Stromal cell of bone marrow (primary cell): ENCODE data around the gene C2orf69.
"Not testable (repeated sequence)": the region's sequence is repeated elsewhere in the genome, so short reads cannot be mapped to it uniquely, and the experiment has no call there.

Source experiments
- DNase-seq: peaks from one replicate; pipeline ENCODE4 v3.0.0-alpha.2; 2012; ENCODE audit warnings: low read depth

C2orf69 gene, protein sequence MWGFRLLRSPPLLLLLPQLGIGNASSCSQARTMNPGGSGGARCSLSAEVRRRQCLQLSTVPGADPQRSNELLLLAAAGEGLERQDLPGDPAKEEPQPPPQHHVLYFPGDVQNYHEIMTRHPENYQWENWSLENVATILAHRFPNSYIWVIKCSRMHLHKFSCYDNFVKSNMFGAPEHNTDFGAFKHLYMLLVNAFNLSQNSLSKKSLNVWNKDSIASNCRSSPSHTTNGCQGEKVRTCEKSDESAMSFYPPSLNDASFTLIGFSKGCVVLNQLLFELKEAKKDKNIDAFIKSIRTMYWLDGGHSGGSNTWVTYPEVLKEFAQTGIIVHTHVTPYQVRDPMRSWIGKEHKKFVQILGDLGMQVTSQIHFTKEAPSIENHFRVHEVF

DNA sequence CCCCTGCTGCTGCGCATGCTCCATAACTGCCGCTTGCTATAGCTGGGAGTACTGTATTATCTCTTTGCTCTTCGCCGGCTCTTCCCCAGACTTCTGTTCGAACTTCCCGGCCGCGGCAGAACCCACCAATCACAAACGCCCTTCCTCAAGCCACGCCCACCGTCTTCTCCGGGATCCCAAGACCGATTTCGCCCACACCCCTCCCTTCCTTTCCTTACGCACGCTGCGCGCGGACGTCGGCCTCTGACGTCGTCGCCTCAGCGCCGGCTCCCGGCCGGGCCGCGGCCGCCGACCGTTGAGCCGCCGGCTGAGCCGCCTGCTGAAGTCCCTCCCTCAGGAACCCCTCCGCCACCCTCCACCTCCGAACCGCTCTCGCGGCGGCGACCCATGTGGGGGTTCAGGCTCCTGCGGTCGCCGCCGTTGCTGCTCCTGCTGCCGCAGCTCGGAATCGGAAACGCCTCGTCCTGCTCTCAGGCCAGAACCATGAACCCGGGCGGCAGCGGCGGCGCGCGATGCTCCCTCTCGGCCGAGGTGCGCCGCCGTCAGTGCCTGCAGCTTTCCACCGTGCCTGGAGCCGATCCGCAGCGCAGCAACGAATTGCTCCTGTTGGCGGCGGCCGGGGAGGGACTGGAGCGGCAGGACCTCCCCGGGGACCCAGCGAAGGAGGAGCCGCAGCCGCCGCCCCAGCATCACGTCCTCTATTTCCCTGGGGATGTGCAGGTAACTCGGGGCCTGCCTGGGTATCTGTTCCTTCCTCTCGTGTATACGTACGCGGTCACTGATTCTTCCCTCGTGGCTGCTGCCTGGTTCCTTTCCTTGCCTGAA, at the start of gene C2orf69:
Gene C2orf69 (plus strand): TSS at position 242 of the 825 bp plus-strand sequence. CDS start 146 bp downstream, at position 388.
- peak; percentile 91 for DNase-seq

DNA sequence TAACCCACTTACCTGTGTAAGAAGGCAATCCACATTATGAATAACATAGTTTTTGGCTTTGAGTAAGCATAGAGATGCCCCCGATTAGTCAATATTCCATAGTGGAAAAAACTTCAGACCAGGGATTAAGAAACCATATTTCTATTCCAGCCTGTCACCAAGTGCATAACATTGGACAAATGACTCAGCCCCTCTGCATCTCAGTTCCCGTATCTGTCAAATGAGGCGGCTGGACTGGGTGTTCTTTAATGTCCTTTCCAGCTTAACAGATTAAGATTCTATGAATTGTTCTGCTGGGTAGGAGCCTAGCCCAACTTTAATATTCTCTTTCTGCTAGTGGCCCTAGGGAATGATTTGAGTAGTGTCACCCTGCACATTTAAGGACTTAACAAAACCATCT, 48.3 kb upstream of the C2orf69 start:
- peak; percentile 9 for DNase-seq

DNA sequence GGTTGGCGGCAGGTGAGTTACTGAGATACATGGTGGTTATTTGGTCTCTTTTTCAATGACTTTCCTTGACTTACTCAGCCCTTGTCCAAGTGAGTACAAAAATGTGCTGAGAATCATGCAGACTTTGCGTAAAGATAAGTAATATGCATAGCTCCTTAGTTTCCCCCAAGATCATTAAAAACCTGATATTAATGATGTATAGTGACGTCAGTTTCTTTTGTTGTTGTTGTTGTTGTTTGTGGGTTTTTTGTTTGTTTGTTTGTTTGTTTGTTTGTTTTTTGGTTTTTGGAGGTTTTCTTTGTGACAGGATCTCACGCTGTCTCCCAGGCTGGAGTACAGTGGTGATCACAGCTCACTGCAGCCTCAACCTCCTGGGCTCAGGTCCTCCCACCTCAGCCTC, 45.2 kb upstream of the C2orf69 start:
- DNase-seq = no peak

DNA sequence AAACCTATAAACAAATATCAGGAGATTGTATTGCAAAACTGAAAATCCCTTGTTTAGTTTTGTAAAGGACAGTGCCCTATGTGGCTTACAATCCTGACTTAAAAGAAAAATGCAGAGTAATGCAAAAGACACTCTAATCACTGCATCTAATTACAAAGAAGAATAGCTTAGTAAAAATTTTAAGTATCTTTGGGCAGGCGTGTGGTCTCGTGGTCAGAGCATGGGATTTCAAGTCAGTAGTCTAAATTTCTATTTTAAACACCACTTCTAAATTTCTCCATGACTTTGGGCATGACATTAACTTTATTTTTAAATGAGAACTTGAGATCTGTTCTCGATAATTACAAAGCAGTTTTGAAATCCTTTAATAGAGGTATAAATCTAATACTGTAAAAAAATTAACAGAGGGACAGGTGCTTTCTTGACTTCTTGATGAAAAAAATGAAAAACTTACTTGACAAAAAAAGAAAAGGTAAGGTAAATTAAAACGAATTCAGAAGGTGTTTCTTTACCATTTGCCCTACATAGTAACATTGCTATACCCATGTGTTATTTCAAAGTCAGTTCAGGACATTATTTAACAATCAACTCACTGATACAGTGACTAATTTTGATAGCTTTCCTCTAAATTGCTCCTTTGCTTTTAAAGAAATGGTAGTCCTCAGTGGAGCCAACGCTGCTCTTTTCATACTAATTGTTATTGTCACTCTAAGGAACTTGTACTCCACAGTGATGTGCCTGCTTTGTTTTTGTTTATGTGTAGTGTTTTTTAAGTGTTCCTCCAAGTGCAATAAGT, 42.5 kb upstream of the C2orf69 start:
- no peak for DNase-seq

DNA sequence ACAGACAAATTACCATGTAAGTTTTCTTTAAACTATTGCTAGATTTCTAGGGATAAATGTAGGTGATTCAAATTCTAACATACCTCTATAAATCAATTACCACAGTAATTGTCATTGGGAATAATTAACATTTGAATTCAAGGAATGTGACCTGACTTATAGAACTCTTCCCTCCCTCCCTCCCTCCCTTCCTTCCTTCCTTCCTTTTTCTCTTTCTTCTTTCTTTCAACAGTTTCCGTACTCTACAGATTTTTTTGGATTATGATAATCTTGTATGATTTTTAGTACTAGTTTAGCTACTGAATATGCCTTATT, 41.9 kb upstream of the C2orf69 start:
- DNase-seq = no peak

DNA sequence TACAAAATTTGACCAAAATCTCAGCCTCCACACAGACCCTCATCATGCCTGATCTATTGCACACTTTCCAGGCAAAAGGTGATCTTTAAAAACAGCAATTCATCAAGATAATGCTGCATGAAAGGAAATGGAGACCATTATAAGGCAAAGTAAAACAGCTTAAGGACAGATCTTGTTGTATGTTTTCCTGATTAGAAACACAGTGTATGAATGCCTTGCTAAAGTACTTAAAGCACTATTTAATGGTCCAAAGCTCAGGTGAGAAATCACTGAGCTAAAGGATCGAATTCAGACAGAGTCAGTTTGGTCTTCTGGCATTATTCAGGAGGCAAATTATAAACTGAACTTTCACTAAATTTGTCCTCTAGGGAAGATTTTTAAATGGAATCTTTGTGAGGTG, 41.4 kb upstream of the C2orf69 start:
- no peak for DNase-seq

DNA sequence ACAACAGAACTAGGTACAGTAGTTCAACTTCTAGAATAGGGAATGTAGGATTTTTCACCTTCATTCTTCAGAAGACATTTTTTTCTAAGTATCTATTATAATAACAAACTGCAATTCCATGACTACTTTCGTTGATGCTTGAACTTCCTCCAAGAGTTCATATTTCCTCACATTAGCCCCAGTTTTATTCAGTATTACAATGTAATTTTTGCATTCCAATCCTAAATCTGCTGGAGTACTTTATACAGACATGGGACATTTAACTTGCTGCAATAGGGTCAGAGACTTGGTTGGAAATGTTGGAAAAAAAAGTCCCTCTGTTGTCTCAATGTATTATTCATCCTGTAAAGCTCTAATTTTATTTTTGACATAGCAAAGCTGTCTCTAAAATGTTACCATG, 40.5 kb upstream of the C2orf69 start:
- DNase-seq = no peak

DNA sequence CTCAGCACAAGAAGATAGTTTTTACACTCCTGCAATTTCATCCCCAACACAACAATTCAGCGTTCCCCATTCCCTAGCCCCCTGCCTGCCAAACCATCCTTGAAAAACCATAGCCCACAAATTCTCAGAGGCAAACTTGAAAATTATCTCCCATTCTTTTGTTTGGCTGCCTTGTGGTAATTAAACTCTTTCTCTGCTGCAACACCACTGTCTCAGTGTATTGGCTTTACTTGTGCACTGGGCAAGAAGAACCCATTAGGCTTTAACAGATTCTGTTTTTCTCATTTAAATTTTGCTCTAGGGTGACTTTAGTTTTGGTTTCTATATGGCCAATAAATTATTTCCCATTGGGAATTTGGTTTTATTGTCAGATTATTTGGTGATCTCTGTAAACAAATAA, 36.9 kb upstream of the C2orf69 start:
- no peak for DNase-seq

DNA sequence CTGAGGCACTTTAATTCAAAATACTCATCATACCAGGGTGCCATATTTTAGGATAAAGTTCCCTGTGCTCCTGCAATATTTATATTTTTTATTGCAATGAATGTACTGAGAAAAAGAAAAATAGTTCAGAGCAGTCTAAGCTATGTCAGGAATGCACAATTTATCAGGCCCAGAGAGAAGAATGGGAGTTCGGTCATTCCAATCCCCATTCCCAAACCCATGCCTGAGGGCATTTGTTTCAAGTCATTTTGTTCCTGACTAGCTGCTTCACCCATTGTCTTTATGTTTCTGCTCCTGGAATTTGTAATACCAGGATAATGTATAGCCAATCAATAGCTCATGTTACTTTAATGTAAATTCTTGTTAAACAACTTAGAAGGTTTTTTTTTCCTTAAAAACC, 35.7 kb upstream of the C2orf69 start:
- no peak for DNase-seq

DNA sequence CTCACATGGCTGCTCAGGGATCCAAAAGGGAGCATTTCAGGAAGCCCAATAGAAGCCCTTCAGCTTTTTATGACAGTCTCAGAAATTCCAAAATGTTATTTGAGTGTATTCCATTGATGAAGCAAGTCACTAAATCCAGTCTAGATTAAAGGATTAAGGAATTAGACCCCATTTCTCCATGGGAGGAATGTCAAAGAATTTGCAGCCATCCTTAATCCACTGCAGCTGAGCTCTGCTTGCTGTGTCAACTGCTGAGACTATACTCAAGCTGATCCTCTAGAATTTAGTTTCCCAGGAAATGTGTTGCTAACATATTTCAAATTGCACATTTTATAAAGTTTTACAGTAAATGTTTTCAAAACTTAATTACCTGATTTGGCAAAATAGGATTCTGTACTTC, 28.4 kb upstream of the C2orf69 start:
- DNase-seq = no peak

DNA sequence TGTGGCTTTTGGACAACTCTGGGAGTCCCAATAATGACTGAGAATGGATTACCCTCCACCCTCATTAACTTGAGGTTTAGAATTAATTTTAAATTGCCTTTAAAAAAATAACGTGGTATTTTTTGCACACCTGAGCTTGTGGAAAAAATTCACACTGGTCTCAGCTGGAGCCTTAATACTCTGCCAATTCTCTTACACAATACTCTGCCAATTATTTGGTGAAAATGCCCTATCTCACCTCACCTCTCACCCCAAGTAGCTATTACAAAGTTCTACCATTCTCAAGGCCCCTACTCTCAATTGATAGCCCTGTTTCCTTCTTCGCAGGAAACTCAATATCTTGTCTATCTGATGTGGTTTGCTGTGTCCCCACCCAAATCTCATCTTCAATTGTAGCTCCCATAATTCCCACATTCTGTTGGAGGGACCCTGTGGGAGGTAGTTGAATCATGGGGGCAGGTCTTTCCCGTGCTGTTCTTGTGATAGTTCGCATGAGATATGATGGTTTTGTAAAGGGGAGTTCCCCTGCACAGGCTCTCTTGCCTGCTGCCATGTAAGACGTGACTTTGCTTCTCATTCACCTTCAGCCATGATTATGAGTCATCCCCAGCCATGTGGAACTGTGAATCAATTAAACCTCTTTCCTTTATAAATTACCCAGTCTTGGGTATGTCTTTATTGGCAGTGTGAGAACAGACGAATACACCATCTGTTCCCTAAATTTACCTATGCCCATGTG, 27.4 kb upstream of the C2orf69 start:
- DNase-seq = no peak

DNA sequence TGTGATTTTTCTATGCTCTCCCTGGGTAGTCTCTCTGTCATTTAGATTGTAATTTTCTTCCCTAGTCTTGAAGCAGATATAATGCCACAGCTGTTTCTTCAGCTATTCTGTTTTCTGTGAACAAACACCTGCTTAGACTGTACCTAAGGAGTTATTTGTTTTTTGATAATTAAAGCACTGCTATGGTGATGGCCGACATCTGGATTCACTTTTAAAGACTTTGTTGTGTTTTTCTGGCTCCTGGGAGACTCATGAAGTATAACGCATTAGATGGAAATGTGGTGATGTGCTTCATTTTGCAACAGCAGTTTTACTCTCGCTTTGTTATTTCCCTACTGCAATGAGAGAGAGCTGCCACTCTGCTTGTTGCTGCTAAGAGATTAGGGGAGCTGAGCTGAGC, 15.7 kb upstream of the C2orf69 start:
- DNase-seq = peak; percentile 28

DNA sequence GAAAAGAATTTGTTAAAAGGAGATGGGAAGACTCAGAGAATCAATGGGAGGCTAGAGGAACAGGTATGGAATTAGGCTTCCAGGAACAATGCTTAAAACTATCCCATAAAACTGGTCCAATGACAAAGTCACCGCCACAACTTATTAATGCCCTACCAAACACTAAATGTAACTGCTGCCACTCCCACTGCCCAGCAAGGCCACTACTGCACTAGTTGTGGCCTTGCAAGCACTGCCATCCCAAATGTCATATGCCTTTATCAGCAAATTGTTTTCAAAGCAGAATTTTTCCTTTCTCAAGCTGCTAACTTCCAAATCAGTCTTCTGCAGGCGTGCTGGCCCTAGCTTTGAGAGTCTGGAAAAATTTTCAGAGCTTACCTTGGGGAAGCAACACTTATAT, 14.5 kb upstream of the C2orf69 start:
- DNase-seq = no peak

DNA sequence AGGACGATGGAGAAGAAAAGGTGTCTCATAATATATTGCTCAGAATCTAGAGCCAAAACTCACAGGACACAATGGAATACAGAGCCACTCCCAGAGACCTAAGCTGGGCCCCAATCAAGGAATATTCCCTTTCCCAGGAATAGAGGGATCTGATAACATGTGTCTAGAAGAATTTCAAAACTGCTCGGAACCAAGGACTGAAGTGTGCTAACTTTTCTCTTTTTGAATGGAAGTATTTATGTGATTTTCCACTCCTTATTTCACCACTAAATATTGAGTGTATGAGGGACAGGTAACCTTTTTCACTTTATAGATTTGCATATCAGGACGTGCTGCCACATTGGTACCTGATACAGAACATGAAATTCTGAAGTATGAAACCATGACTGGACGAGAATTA, 9.2 kb upstream of the C2orf69 start:
- no peak for DNase-seq

DNA sequence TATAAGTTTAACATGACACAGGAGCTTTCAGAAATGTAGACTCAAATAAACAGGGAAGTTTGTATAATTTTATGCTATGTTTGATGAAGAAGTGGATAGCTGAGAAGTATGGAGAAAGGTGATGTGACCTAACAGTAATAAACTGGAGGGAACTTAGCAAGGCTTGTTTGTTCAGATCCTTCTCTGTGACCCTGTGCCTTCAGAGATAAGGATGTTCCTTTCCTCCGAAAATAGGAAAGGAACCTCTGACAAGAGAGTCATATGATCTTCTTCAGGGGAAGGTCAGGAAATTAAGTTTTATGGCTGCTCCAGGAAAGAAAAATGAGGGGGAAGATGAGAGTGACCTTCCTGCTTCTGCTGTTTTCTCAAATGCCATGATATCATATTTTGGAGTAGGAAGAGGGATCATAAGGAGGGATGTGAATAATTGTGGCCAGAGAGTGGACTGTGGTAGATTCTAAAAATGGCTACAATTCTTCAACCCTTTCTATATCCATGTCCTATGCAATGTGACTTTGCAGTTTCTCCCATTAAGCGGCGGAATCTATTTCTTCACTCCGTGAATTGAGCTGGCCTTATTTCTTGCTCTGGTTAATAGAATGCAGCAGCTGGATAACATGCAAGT, 8.5 kb upstream of the C2orf69 start:
- DNase-seq = no peak

DNA sequence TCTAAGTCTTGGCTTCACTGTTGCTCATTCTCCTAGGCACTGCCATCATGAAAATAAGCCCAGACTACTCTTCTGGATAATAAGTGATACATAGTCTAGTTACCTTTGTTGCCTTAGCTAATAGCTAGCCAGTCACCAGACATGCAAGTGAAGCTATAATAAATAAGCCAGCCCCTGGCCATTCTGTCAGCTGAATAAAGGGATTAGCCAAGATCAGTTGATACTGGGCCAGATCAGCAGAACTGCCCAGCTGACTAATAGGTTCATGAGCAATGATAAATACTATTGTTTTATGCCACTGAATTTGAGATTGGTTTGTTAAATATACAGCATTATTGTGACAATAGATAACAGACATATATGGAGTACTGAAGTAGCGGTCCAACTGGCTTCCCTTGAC, 8.0 kb upstream of the C2orf69 start:
- DNase-seq = no peak

DNA sequence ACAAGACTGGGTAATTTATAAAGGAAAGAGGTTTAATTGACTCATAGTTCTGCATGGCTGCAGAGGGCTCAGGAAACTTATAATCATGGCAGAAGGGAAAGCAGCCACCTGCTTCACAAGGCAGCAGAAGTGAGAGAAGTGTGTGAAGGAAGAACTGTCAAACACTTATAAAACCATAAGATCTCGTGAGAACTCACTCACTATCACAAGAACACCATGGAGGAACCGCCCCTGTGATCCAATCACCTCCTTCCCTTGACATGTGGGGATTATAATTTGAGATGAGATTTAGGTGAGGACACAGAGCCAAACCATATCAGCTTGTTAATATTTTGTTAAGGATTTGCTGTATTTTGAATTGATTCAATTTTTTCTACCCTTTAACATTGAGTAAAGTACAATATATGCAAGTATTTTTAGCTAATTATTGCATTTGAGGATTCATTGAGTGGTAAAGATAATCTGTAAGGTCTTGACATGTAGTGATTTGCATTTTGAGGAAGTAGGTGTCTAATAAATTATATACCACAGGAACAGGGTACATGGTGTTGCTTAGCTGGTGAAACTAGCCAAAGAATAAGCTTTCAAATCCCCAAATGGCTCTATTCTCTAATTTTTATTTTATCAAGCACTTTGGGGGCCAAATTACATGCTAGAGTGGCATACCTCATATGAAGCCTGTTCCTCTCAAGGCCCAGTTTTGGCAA, 3.9 kb upstream of the C2orf69 start:
- no peak for DNase-seq

DNA sequence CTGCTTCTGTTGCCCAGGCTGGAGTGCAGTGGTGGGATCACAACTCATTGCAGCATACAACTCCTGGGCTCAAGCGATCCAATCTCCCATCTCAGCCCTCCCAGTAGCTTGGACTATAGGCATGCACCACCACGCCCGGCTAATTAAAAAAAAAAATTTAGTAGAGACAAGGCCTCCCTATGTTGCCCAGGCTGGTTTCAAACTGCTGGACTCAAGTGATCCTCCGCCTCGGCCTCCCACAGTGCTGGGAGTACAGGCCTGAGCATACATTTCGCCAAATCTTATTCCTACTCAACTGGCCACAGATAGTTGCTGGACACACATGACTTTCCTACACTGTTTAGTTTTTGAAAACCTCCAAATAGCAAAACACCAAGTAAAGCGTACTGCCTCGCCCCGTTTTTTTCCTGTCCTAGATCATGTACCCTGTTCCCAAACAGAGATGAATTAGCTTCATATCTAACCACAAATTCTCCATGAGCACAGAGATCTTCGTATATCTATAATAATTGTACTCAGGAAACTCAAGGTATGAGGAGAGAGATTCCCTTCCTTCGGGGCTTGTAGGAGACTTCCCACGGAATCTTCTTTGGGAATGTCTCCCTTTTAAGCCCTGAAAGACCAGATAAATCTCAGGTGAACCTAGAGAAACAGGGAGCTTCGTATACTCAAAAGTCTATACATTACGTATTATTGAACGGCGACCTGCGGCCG, 598 bp upstream of the C2orf69 start:
- DNase-seq = no peak

DNA sequence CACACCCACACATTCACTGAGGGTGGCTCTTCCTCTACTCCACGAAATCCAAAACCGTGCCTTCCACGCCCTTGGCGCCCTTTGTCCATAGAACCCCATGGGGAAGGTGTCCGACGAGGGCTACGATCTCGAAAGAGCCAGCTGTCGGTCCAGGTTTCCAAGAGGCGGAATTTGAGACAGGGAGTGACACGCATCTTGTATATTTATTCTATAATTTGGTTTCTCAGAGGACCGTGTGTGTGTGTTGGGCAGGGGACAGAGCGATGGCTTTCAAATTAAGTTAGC, 726 bp downstream of the C2orf69 start:
- DNase-seq = no peak

DNA sequence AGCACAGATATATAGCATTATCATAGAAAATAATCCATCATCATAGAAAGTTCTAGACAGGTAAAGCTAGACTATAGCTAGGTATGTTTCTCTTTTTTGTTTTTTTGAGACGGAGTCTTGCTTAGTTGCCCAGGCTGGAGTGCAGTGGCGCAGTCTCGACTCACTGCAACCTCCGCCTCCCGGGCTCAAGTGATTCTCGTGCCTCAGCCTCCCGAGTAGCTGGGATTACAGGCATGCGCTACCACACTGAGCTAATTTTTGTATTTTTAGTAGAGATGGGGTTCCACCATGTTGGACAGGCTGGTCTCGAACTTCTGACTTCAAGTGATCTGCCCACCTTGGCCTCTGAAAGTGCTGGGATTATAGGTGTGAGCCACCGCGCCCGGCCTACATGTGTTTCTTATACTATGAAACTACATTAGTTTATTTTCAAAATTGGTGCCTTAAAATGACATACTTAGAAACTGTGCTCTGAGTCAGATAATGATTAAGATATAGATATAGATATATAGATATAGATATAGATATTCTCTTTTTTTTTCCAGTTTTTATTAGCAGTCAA, 1.5 kb downstream of the C2orf69 start:
- DNase-seq = not testable (repeated sequence)
